IMR-90 (cell line): Measurements from ENCODE around the gene AMZ2.

ENCODE experiments used
- CEBPB ChIP-seq: IDR thresholded peaks from 2 replicates; pipeline ENCODE4 v1.6.1; 2012; ENCODE audit warnings: low read depth, low read length, improper control_type of control experiment
- CHD1 ChIP-seq: IDR thresholded peaks from 2 replicates; pipeline ENCODE4 v1.6.1; 2012; ENCODE audit warnings: low read depth, low read length, improper control_type of control experiment
- CTCF ChIP-seq: conservative IDR thresholded peaks from 2 replicates; pipeline ENCODE4 v1.5.1; 2012; ENCODE audit warnings: mild to moderate bottlenecking, low read depth, low read length, improper control_type of control experiment
- MAZ ChIP-seq: IDR thresholded peaks from 2 replicates; pipeline ENCODE4 v1.6.1; 2012; ENCODE audit warnings: low read depth, mild to moderate bottlenecking, low read length, improper control_type of control experiment, moderate library complexity, borderline replicate concordance
- POLR2A ChIP-seq: IDR thresholded peaks from 2 replicates; pipeline ENCODE4 v1.6.1; 2012; ENCODE audit warnings: mild to moderate bottlenecking, low read depth, low read length
- RAD21 ChIP-seq: IDR thresholded peaks from 2 replicates; pipeline ENCODE4 v1.6.1; 2012; ENCODE audit warnings: low read length, improper control_type of control experiment
- SMC3 ChIP-seq: fragments of 150-350 bp; IDR thresholded peaks from 2 replicates; pipeline ENCODE4 v1.6.1; 2016; ENCODE audit warnings: low read depth, mild to moderate bottlenecking, antibody characterized with exemption, low read length, moderate library complexity

GRCh38 chr17:68305142-68305541 lies 57.3 kb downstream of the AMZ2 start:
- TF ChIP-seq CEBPB (no peak), RAD21 (no peak), CHD1 (no peak), CTCF (no peak), POLR2A (no peak), MAZ (no peak), SMC3 (no peak)
